SK-N-SH treated with all-trans-retinoic acid at 6 μM for 48 hours (cell line): ENCODE data around the gene SH3D21.

ENCODE experiments used
- ATAC-seq: fragments of 200-7000 bp; cut with Tn5 transposase; 3 replicates; pipeline ENCODE4 v1.9.1; 2020; ENCODE audit warnings: mild to moderate bottlenecking, moderate library complexity
- ARNTL ChIP-seq: fragments of 450-650 bp; formaldehyde crosslinking; IDR thresholded peaks from 2 replicates; pipeline ENCODE4 v1.5.0; 2020; ENCODE audit warnings: low read depth, mild to moderate bottlenecking, moderate library complexity, borderline replicate concordance
- BACH2 ChIP-seq: fragments of 250-450 bp; sonication (Bioruptor Pico); IDR thresholded peaks from 2 replicates; pipeline ENCODE4 v1.9.0; 2021; ENCODE audit warnings: mild to moderate bottlenecking, borderline replicate concordance
- CREB5 ChIP-seq: fragments of 250-450 bp; sonication (Bioruptor Pico); IDR thresholded peaks from 2 replicates; pipeline ENCODE4 v1.5.1; 2020; ENCODE audit warnings: low read depth, mild to moderate bottlenecking, moderate library complexity
- CSDC2 ChIP-seq: fragments of 250-450 bp; sonication (Bioruptor Pico); IDR thresholded peaks from 2 replicates; pipeline ENCODE4 v1.5.0; 2020; ENCODE audit warnings: mild to moderate bottlenecking, moderate library complexity
- ESRRG ChIP-seq: fragments of 250-450 bp; sonication (Bioruptor Pico); IDR thresholded peaks from 2 replicates; pipeline ENCODE4 v1.6.1; 2021; ENCODE audit warnings: mild to moderate bottlenecking
- GLIS3 ChIP-seq: fragments of 250-450 bp; sonication (Bioruptor Pico); IDR thresholded peaks from 2 replicates; pipeline ENCODE4 v1.5.0; 2020; ENCODE audit warnings: mild to moderate bottlenecking, moderate library complexity
- ISL1 ChIP-seq: fragments of 250-450 bp; sonication (Bioruptor Pico); IDR thresholded peaks from 2 replicates; pipeline ENCODE4 v2.1.2; 2022; ENCODE audit warnings: mild to moderate bottlenecking, moderate library complexity
- OSR1 ChIP-seq: fragments of 250-450 bp; sonication (Bioruptor Pico); IDR thresholded peaks from 2 replicates; pipeline ENCODE4 v1.8.0; 2022; ENCODE audit warnings: moderate library complexity, mild to moderate bottlenecking, inconsistent platforms
- PATZ1 ChIP-seq: fragments of 250-450 bp; sonication (Bioruptor Pico); IDR thresholded peaks from 2 replicates; pipeline ENCODE4 v1.8.0; 2020; ENCODE audit warnings: mild to moderate bottlenecking, moderate library complexity, borderline replicate concordance
- PPARA ChIP-seq: fragments of 250-450 bp; sonication (Bioruptor Pico); IDR thresholded peaks from 2 replicates; pipeline ENCODE4 v1.5.0; 2020; ENCODE audit warnings: mild to moderate bottlenecking, borderline replicate concordance
- SNAI2 ChIP-seq: fragments of 250-450 bp; sonication (Bioruptor Pico); IDR thresholded peaks from 2 replicates; pipeline ENCODE4 v1.5.0; 2020; ENCODE audit warnings: mild to moderate bottlenecking, moderate library complexity
- TCF4 ChIP-seq: fragments of 250-450 bp; sonication (Bioruptor Pico); IDR thresholded peaks from 2 replicates; pipeline ENCODE4 v1.8.0; 2021; ENCODE audit warnings: mild to moderate bottlenecking, moderate library complexity, borderline replicate concordance
- TOX ChIP-seq: fragments of 250-450 bp; sonication (Bioruptor Pico); IDR thresholded peaks from 2 replicates; pipeline ENCODE4 v1.8.0; 2021; ENCODE audit warnings: mild to moderate bottlenecking, moderate library complexity, borderline replicate concordance
- ZC3H10 ChIP-seq: fragments of 250-450 bp; sonication (Bioruptor Pico); IDR thresholded peaks from 2 replicates; pipeline ENCODE4 v1.5.1; 2021; ENCODE audit warnings: mild to moderate bottlenecking, moderate library complexity
- ZFP30 ChIP-seq: fragments of 450-650 bp; formaldehyde crosslinking; IDR thresholded peaks from 2 replicates; pipeline ENCODE4 v1.5.0; 2022; ENCODE audit warnings: mild to moderate bottlenecking, moderate library complexity
- ZNF565 ChIP-seq: fragments of 450-650 bp; formaldehyde crosslinking; conservative IDR thresholded peaks from 2 replicates; pipeline ENCODE4 v1.5.0; 2020; ENCODE audit warnings: low read depth, mild to moderate bottlenecking, moderate library complexity
- ZNF70 ChIP-seq: fragments of 450-650 bp; formaldehyde crosslinking; IDR thresholded peaks from 2 replicates; pipeline ENCODE4 v1.5.0; 2020; ENCODE audit warnings: mild to moderate bottlenecking, moderate library complexity
- ZNF8 ChIP-seq: fragments of 450-650 bp; formaldehyde crosslinking; IDR thresholded peaks from 2 replicates; pipeline ENCODE4 v1.5.0; 2020; ENCODE audit warnings: mild to moderate bottlenecking, moderate library complexity
- TF ChIP-seq, protein P1 (sequence below): fragments of 250-450 bp; sonication (Bioruptor Pico); IDR thresholded peaks from 2 replicates; pipeline ENCODE4 v1.5.1; 2021; ENCODE audit warnings: mild to moderate bottlenecking, moderate library complexity
- TF ChIP-seq, protein P2 (sequence below): fragments of 250-450 bp; sonication (Bioruptor Pico); IDR thresholded peaks from 2 replicates; pipeline ENCODE4 v1.5.0; 2020; ENCODE audit warnings: mild to moderate bottlenecking, moderate library complexity

SH3D21 gene

DNA sequence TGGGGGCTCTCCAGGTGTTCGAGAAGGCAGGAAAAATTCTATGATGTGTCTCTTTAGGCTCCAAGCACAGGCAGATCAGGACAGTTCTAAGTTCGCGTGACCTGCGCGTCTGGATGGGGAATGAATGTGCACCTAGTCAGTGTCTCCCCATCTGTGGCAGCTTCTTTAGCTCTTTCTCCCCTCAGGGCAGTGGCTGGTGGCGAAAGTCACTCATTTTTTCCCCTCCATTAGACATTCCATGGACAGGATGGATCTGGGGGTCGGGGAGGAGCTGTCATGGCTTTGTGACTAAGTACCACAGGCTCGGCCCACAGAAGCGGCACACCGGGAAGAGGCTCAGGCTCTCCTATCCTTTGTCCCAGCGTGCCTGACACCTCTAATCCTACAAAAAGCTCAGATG, 48.3 kb downstream of the SH3D21 start:
- no peak for TF ChIP-seq BACH2
- TF ChIP-seq ZC3H10 (CRISPR knock-in tag), result no peak
- no peak for TF ChIP-seq ZNF70 (CRISPR knock-in tag)
- TF ChIP-seq ARNTL (CRISPR knock-in tag), result no peak
- TF ChIP-seq PPARA (CRISPR knock-in tag), result no peak
- TF ChIP-seq TCF4, result no peak
- no peak for TF ChIP-seq ZNF8 (CRISPR knock-in tag)
- TF ChIP-seq, protein P1, sequence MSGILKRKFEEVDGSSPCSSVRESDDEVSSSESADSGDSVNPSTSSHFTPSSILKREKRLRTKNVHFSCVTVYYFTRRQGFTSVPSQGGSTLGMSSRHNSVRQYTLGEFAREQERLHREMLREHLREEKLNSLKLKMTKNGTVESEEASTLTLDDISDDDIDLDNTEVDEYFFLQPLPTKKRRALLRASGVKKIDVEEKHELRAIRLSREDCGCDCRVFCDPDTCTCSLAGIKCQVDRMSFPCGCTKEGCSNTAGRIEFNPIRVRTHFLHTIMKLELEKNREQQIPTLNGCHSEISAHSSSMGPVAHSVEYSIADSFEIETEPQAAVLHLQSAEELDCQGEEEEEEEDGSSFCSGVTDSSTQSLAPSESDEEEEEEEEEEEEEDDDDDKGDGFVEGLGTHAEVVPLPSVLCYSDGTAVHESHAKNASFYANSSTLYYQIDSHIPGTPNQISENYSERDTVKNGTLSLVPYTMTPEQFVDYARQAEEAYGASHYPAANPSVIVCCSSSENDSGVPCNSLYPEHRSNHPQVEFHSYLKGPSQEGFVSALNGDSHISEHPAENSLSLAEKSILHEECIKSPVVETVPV (CRISPR knock-in tag), result no peak
- no peak for TF ChIP-seq ZNF565 (CRISPR knock-in tag)
- TF ChIP-seq GLIS3, result no peak
- no peak for TF ChIP-seq OSR1

DNA sequence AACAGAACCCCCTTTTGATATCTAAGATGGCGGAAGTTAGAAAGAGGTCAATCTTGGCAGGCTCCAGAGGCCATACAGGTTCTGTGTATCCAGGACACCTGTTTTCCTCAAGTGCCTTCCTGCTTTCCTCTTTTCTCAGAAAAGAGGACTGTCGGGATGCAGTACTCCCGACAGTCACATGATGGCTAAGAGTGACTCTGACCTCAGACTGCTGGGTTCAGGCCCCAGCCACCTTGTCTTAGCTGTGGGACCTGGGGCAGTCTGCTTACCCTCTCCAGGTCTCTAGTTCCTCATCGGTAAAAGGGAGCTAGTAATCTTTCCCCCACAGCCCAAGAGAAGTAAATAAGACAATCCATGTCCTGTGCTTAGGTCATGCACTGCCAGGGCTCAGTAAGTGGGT, 49.6 kb downstream of the SH3D21 start:
- TF ChIP-seq ZC3H10 (CRISPR knock-in tag), result no peak
- no peak for TF ChIP-seq TCF4
- no peak for TF ChIP-seq ESRRG (CRISPR knock-in tag)
- no peak for TF ChIP-seq OSR1
- TF ChIP-seq ZNF70 (CRISPR knock-in tag), result no peak
- TF ChIP-seq, protein P1 (CRISPR knock-in tag), result no peak
- no peak for TF ChIP-seq BACH2
- no peak for TF ChIP-seq CSDC2 (CRISPR knock-in tag)
- no peak for ATAC-seq

More for the DNA sequence above, 48.3 kb downstream of the SH3D21 start:
- ATAC-seq, result no peak

GRCh38 chr1:36358514-36359084, 52.4 kb downstream of the SH3D21 start:
- ATAC-seq, result no peak
- TF ChIP-seq ZC3H10 (CRISPR knock-in tag) (no peak), ZNF70 (CRISPR knock-in tag) (no peak), ZFP30 (no peak), CSDC2 (CRISPR knock-in tag) (no peak), PPARA (CRISPR knock-in tag) (no peak), SNAI2 (no peak), ZNF565 (CRISPR knock-in tag) (no peak), ISL1 (CRISPR knock-in tag) (no peak), TOX (CRISPR knock-in tag) (no peak), OSR1 (no peak), CREB5 (CRISPR knock-in tag) (no peak), PATZ1 (CRISPR knock-in tag) (no peak)
- TF ChIP-seq, protein P2, sequence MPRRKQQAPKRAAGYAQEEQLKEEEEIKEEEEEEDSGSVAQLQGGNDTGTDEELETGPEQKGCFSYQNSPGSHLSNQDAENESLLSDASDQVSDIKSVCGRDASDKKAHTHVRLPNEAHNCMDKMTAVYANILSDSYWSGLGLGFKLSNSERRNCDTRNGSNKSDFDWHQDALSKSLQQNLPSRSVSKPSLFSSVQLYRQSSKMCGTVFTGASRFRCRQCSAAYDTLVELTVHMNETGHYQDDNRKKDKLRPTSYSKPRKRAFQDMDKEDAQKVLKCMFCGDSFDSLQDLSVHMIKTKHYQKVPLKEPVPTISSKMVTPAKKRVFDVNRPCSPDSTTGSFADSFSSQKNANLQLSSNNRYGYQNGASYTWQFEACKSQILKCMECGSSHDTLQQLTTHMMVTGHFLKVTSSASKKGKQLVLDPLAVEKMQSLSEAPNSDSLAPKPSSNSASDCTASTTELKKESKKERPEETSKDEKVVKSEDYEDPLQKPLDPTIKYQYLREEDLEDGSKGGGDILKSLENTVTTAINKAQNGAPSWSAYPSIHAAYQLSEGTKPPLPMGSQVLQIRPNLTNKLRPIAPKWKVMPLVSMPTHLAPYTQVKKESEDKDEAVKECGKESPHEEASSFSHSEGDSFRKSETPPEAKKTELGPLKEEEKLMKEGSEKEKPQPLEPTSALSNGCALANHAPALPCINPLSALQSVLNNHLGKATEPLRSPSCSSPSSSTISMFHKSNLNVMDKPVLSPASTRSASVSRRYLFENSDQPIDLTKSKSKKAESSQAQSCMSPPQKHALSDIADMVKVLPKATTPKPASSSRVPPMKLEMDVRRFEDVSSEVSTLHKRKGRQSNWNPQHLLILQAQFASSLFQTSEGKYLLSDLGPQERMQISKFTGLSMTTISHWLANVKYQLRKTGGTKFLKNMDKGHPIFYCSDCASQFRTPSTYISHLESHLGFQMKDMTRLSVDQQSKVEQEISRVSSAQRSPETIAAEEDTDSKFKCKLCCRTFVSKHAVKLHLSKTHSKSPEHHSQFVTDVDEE, result no peak
- TF ChIP-seq, all 23 proteins: peak for 0

GRCh38 chr1:36359383-36359782, 53.2 kb downstream of the SH3D21 start:
- no peak for ATAC-seq

More at GRCh38 chr1:36359383-36359782, 53.2 kb downstream of the SH3D21 start:
- TF ChIP-seq PPARA (CRISPR knock-in tag), result no peak
- TF ChIP-seq BACH2, result no peak
- no peak for TF ChIP-seq ZNF70 (CRISPR knock-in tag)
- TF ChIP-seq ISL1 (CRISPR knock-in tag), result no peak
- no peak for TF ChIP-seq GLIS3
